Caco-2 (cell line): Measurements from ENCODE around the gene DPYSL4. TPM values are rescaled to one million over a fixed set of nuclear protein-coding genes. Genes with fewer than 3 reads are reported as not detected.

Source experiments
- BruUV-seq: library from RNA; stranded (reverse); fragments of 400-500 nt; replicated peaks from 2 replicates; lab custom pipeline; 2021; lab: Mats Ljungman, UMichigan
- CTCF ChIA-PET: fragments of 300-600 bp; sonication (Branson Sonifier 250); formaldehyde crosslinking; loops from one replicate; lab custom pipeline; 2022; ENCODE audit warnings: antibody characterized with exemption; lab: Charles Lee
- POLR2A ChIA-PET: fragments of 300-600 bp; sonication (Branson Sonifier 250); formaldehyde crosslinking; loops from one replicate; lab custom pipeline; 2022; ENCODE audit warnings: antibody characterized with exemption; lab: Charles Lee
- DNase-seq, 2 experiments: peaks; one replicate each; pipeline versions ENCODE4 v3.0.0 to v3.0.0-alpha.2; 2020 to 2022
- H3K27me3 ChIP-seq: replicated peaks from 2 replicates; pipeline ENCODE4 v1.6.0; 2011; ENCODE audit warnings: low read length; ENCODE audit not compliant: control insufficient read depth, insufficient read depth
- H3K36me3 ChIP-seq: 2 replicates; pipeline ENCODE4 v1.5.1; 2011; ENCODE audit warnings: low read length; ENCODE audit not compliant: control insufficient read depth, insufficient read depth
- H3K4me1 ChIP-seq: fragments of 250-450 bp; sonication (Bioruptor Pico); 2 replicates; pipeline ENCODE4 v1.5.1; 2020; ENCODE audit warnings: mild to moderate bottlenecking
- H3K4me3 ChIP-seq: 2 replicates; pipeline ENCODE4 v1.5.1; 2011; ENCODE audit warnings: low read depth, mild to moderate bottlenecking, control low read depth, low read length
- H3K9me3 ChIP-seq: fragments of 250-450 bp; sonication (Bioruptor Pico); 2 replicates; pipeline ENCODE4 v1.5.1; 2020; ENCODE audit warnings: mild to moderate bottlenecking, moderate library complexity
- H3K27ac Mint-ChIP-seq: one replicate; pipeline ENCODE4 v1.8.0; 2022; ENCODE audit warnings: mixed read lengths; ENCODE audit not compliant: unreplicated experiment
- H3K27me3 Mint-ChIP-seq: one replicate; pipeline ENCODE4 v1.8.0; 2022; ENCODE audit warnings: mixed read lengths; ENCODE audit not compliant: insufficient read depth, unreplicated experiment
- H3K36me3 Mint-ChIP-seq: one replicate; pipeline ENCODE4 v1.8.0; 2022; ENCODE audit warnings: mild to moderate bottlenecking, mixed read lengths; ENCODE audit not compliant: insufficient read depth, unreplicated experiment
- H3K4me1 Mint-ChIP-seq: one replicate; pipeline ENCODE4 v1.8.0; 2022; ENCODE audit warnings: low read depth, mixed read lengths; ENCODE audit not compliant: unreplicated experiment
- H3K4me3 Mint-ChIP-seq: one replicate; pipeline ENCODE4 v1.8.0; 2022; ENCODE audit warnings: mild to moderate bottlenecking, moderate library complexity, mixed read lengths; ENCODE audit not compliant: unreplicated experiment
- H3K9me3 Mint-ChIP-seq: one replicate; pipeline ENCODE4 v1.8.0; 2022; ENCODE audit warnings: mixed read lengths; ENCODE audit not compliant: unreplicated experiment
- intact Hi-C: fragments of 100-400 bp; cut with micrococcal nuclease; formaldehyde crosslinking; loops from one replicate; pipeline ENCODE4 v1.10.0; 2022; ENCODE audit not compliant: unreplicated experiment
- total RNA-seq: library from RNA; stranded (reverse); gene quantifications from 2 replicates; pipeline ENCODE4 v1.2.3, GENCODE V29; 2022
- TF ChIP-seq, protein P1 (sequence below), 2 experiments: fragments of 200-600 bp in 1 of 2; IDR thresholded peaks; 1 replicate in 1 of 2; 2 replicates in 1 of 2; pipeline versions ENCODE4 v1.5.1 to v1.8.0; 2011 to 2022; ENCODE audit warnings: antibody characterized with exemption in 1 of 2, control low read depth in 1 of 2, inconsistent platforms in 1 of 2, low read depth in 1 of 2, low read length in 1 of 2, mild to moderate bottlenecking in 1 of 2, moderate library complexity in 1 of 2; ENCODE audit not compliant: insufficient read depth in 1 of 2, severe bottlenecking in 1 of 2, unreplicated experiment in 1 of 2

DPYSL4 gene
- total RNA-seq, 1 experiment from 2014 or later, result not detected

DNA sequence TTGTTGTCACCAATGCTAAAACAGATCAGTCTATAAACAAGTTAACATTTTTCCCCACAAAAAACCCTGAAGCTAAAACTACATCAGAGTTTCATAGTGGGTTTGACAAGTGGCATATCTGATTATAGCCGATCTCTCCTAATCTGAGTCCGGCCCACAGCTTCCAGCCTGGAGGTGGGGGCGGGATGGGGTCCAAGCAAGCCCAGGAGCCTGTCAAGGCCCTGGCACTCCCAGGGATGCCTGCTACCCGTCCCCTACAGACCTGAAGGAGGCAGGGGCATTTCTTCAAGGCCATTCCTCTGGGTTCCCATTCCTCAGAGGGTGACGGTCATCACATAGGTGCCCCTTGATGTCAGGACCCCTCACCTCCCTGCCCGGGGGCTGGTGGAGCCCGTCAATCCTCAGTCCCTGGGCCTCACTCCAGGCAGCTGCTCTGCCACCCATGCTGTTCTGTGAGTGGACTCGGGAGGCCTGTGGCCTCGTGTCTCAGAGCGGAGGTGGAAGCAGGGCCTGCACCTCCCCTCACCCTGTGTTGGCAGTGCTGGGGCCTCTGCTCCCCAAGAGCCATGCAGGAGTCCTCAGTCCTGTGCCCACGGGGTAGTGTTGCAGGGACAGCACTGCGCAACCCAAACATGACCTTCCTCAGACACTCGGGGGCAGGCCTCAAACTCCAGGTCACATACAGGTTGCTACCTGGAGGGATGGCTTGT, 8.8 kb downstream of the DPYSL4 start:
- intact Hi-C loops, result no loop called here
- no peak for DNase-seq
- Histone ChIP-seq H3K4me1 (no peaks in the 10 kb centered on the region), H3K9me3 (no peaks in the 10 kb centered on the region), H3K4me3 (no peak overlapping the region), H3K36me3 (no peaks in the 10 kb centered on the region), H3K27me3 (no peaks in the 10 kb centered on the region; the same call in 1 of the 2 replicates)
- no TSS peak for BruUV-seq
- TF ChIP-seq, protein P1, sequence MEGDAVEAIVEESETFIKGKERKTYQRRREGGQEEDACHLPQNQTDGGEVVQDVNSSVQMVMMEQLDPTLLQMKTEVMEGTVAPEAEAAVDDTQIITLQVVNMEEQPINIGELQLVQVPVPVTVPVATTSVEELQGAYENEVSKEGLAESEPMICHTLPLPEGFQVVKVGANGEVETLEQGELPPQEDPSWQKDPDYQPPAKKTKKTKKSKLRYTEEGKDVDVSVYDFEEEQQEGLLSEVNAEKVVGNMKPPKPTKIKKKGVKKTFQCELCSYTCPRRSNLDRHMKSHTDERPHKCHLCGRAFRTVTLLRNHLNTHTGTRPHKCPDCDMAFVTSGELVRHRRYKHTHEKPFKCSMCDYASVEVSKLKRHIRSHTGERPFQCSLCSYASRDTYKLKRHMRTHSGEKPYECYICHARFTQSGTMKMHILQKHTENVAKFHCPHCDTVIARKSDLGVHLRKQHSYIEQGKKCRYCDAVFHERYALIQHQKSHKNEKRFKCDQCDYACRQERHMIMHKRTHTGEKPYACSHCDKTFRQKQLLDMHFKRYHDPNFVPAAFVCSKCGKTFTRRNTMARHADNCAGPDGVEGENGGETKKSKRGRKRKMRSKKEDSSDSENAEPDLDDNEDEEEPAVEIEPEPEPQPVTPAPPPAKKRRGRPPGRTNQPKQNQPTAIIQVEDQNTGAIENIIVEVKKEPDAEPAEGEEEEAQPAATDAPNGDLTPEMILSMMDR (IDR thresholded peaks at IDR 0.05; ENCODE audit: insufficient read depth in 1 of 2, low read depth in 1 of 2, low read length in 1 of 2, severe bottlenecking in 1 of 2, unreplicated experiment in 1 of 2), result no peak
- Mint-ChIP-seq H3K27me3 (no peaks in the 10 kb centered on the region), H3K27ac (no peak overlapping the region), H3K4me3 (no peak overlapping the region), H3K9me3 (no peaks in the 10 kb centered on the region), H3K4me1 (no peaks in the 10 kb centered on the region), H3K36me3 (no peaks in the 10 kb centered on the region)
- ChIA-PET POLR2A (no interaction called here), CTCF (no interaction called here)

- Histone ChIP-seq H3K9me3 (no peaks in the 10 kb centered on the region), H3K36me3 (no peaks in the 10 kb centered on the region), H3K27me3 (no peaks in the 10 kb centered on the region; the same call in 1 of the 2 replicates), H3K4me1 (no peaks in the 10 kb centered on the region), H3K4me3 (no peak overlapping the region)
- H3K36me3 Mint-ChIP-seq, result no peaks in the 10 kb centered on the region
- no peak overlapping the region for H3K4me3 Mint-ChIP-seq
- CTCF ChIA-PET, result no interaction called here
- intact Hi-C loops, result no loop called here
- no TSS peak for BruUV-seq
- no peaks in the 10 kb centered on the region for H3K27me3 Mint-ChIP-seq
- H3K9me3 Mint-ChIP-seq, result no peaks in the 10 kb centered on the region
- H3K4me1 Mint-ChIP-seq, result no peaks in the 10 kb centered on the region
- no peak for DNase-seq
- TF ChIP-seq, protein P1 (IDR thresholded peaks at IDR 0.05; ENCODE audit: insufficient read depth in 1 of 2, low read depth in 1 of 2, low read length in 1 of 2, severe bottlenecking in 1 of 2, unreplicated experiment in 1 of 2), result no peak
- POLR2A ChIA-PET, result no interaction called here
- no peak overlapping the region for H3K27ac Mint-ChIP-seq
Measured at GRCh38 chr10:132196178-132197113, 9.7 kb downstream of the DPYSL4 start.

- Histone ChIP-seq H3K4me1 (0 out of 2 replicates have a peak, but pooled peaks cover 2% of the 10 kb centered on the region), H3K9me3 (no peaks in the 10 kb centered on the region), H3K4me3 (no peak overlapping the region), H3K36me3 (no peaks in the 10 kb centered on the region), H3K27me3 (no peaks in the 10 kb centered on the region; the same call in 1 of the 2 replicates)
- no peak overlapping the region for H3K27ac Mint-ChIP-seq
- no peaks in the 10 kb centered on the region for H3K36me3 Mint-ChIP-seq
- POLR2A ChIA-PET, result no interaction called here
- H3K4me3 Mint-ChIP-seq, result no peak overlapping the region
- no peaks in the 10 kb centered on the region for H3K27me3 Mint-ChIP-seq
- no peaks in the 10 kb centered on the region for H3K9me3 Mint-ChIP-seq
- no peaks in the 10 kb centered on the region for H3K4me1 Mint-ChIP-seq
- no peak for DNase-seq
- no TSS peak for BruUV-seq
- CTCF ChIA-PET, result no interaction called here
- TF ChIP-seq, protein P1 (IDR thresholded peaks at IDR 0.05; ENCODE audit: insufficient read depth in 1 of 2, low read depth in 1 of 2, low read length in 1 of 2, severe bottlenecking in 1 of 2, unreplicated experiment in 1 of 2), result no peak
- intact Hi-C loops, result no loop called here
Measured at GRCh38 chr10:132197271-132198067, 10.7 kb downstream of the DPYSL4 start.
